K562 (cell line): Measurements from ENCODE around the gene AAGAB. TPM values are rescaled to one million over a fixed set of nuclear protein-coding genes. Genes with fewer than 3 reads are reported as not detected.

Source experiments
- ATAC-seq: fragments of 200-7000 bp; cut with Tn5 transposase; 3 replicates; pipeline ENCODE4 v1.9.1; 2020; ENCODE audit warnings: moderate library complexity
- BruUV-seq: library from RNA; stranded (reverse); fragments of 400-500 nt; replicated peaks from 2 replicates; lab custom pipeline; 2021; lab: Mats Ljungman, UMichigan
- CTCF ChIA-PET: fragments of 300-600 bp; formaldehyde crosslinking; extraction: SDS; loops from one replicate; lab custom pipeline; 2021; ENCODE audit warnings: low intra/inter-chr PET ratio; lab: Yijun Ruan, JAX
- POLR2A ChIA-PET: fragments of 300-600, 350-650 bp; sonication (Branson Sonifier 250); formaldehyde crosslinking; extraction: SDS; loops from one replicate; lab custom pipeline; 2021; ENCODE audit warnings: antibody characterized with exemption, inconsistent platforms; lab: Yijun Ruan, JAX
- DNase-seq, 4 experiments: peaks; one replicate each; pipeline versions ENCODE4 v3.0.0 to v3.0.0-alpha.2; 2011 to 2018; ENCODE audit warnings: low spot score in 3 of 4, mixed read lengths in 3 of 4; ENCODE audit errors: extremely low read depth in 1 of 4
- FAIRE-seq: peaks from 2 replicates; lab custom pipeline; 2011; peaks lifted over from hg19 to GRCh38; lab: Jason Lieb, UNC
- H2AFZ ChIP-seq: 2 replicates; pipeline ENCODE4 v1.6.0; 2011; ENCODE audit warnings: low read depth, low read length, control low read depth, inconsistent platforms
- H3K27ac ChIP-seq: fragments of 200-600 bp; 3 replicates; pipeline ENCODE4 v1.8.0; 2011; ENCODE audit warnings: low read depth, mild to moderate bottlenecking, control low read depth, inconsistent platforms, low read length, moderate library complexity, mixed read lengths; ENCODE audit errors: extremely low read depth
- H3K27me3 ChIP-seq, 2 experiments: fragments of 300-600 bp in 1 of 2; 2 replicates in 1 of 2; 3 replicates in 1 of 2; pipeline versions ENCODE4 v1.6.0 to v1.8.0; 2011; ENCODE audit warnings: inconsistent platforms in 2 of 2, low read length in 2 of 2, mild to moderate bottlenecking in 1 of 2, mixed read lengths in 1 of 2, moderate library complexity in 1 of 2; ENCODE audit not compliant: control insufficient read depth in 2 of 2, insufficient read depth in 2 of 2
- H3K36me3 ChIP-seq: fragments of 300-600 bp; 3 replicates; pipeline ENCODE4 v1.8.0; 2011; ENCODE audit warnings: mild to moderate bottlenecking, low read length, inconsistent platforms; ENCODE audit not compliant: control insufficient read depth, insufficient read depth
- H3K4me1 ChIP-seq, 2 experiments: fragments of 200-600 bp in 1 of 2; replicated peaks in 1 of 2; 2 replicates in 1 of 2; 3 replicates in 1 of 2; pipeline versions ENCODE4 v1.5.1 to v1.8.0; 2011; ENCODE audit warnings: inconsistent platforms in 2 of 2, low read length in 2 of 2, mild to moderate bottlenecking in 1 of 2, mixed read lengths in 1 of 2, moderate library complexity in 1 of 2; ENCODE audit not compliant: control insufficient read depth in 2 of 2, insufficient read depth in 2 of 2
- H3K4me2 ChIP-seq: 2 replicates; pipeline ENCODE4 v1.6.1; 2011; ENCODE audit warnings: low read length, control low read depth, inconsistent platforms, mixed read lengths; ENCODE audit not compliant: insufficient read depth
- H3K4me3 ChIP-seq: fragments of 200-600 bp; sonication (generic), shearing (Covaris generic); 2 replicates; pipeline ENCODE4 v1.5.1; 2016; ENCODE audit warnings: control low read depth, inconsistent platforms
- H3K79me2 ChIP-seq: fragments of 200-600 bp; 3 replicates; pipeline ENCODE4 v1.8.0; 2011; ENCODE audit warnings: low read length, inconsistent platforms; ENCODE audit not compliant: control insufficient read depth, insufficient read depth
- H3K9ac ChIP-seq, 2 experiments: 2 replicates each; pipeline versions ENCODE4 v1.6.0 to v1.6.1; 2011; ENCODE audit warnings: low read depth in 2 of 2, low read length in 2 of 2, control low read depth in 1 of 2, inconsistent platforms in 1 of 2, mild to moderate bottlenecking in 1 of 2, mixed read lengths in 1 of 2; ENCODE audit not compliant: insufficient read depth in 1 of 2
- H3K9me1 ChIP-seq: one replicate; pipeline ENCODE4 v1.6.0; 2011; ENCODE audit warnings: inconsistent platforms, mild to moderate bottlenecking, low read length, moderate library complexity; ENCODE audit not compliant: control insufficient read depth, insufficient read depth
- H3K9me3 ChIP-seq: replicated peaks from 2 replicates; pipeline ENCODE4 v1.5.1; 2011; ENCODE audit warnings: low read depth, low read length, inconsistent platforms; ENCODE audit not compliant: control insufficient read depth, insufficient read depth
- H4K20me1 ChIP-seq: replicated peaks from 2 replicates; pipeline ENCODE4 v1.6.1; 2011; ENCODE audit warnings: low read length, inconsistent platforms, mixed read lengths; ENCODE audit not compliant: control insufficient read depth, insufficient read depth
- BRD4 ChIP-seq: fragments of 200-600 bp; sonication (generic); IDR thresholded peaks from 2 replicates; pipeline ENCODE4 v1.6.1; 2017; ENCODE audit warnings: inconsistent platforms
- GTF2A2 ChIP-seq: IDR thresholded peaks from 2 replicates; pipeline ENCODE4 v1.6.1; 2016; ENCODE audit warnings: mild to moderate bottlenecking, missing genetic modification characterization, missing compliant biosample characterization
- HDAC1 ChIP-seq, 2 experiments: fragments of 450-650 bp; IDR thresholded peaks; 2 replicates each; pipeline ENCODE4 v1.6.1; 2016 to 2017; ENCODE audit warnings: inconsistent platforms in 1 of 2, mild to moderate bottlenecking in 1 of 2, moderate library complexity in 1 of 2
- HDAC6 ChIP-seq: IDR thresholded peaks from 2 replicates; pipeline ENCODE4 v1.6.1; 2012; ENCODE audit warnings: low read depth, mild to moderate bottlenecking, control low read depth, inconsistent platforms, low read length, moderate library complexity
- MCM7 ChIP-seq, 2 experiments: fragments of 450-650 bp; IDR thresholded peaks; 2 replicates each; pipeline ENCODE4 v1.6.1; 2016 to 2018
- MYNN ChIP-seq, 2 experiments: sonication (generic); formaldehyde crosslinking in 1 of 2; IDR thresholded peaks; 2 replicates each; pipeline versions ENCODE4 v1.5.0 to v1.6.1; 2016 to 2020; ENCODE audit warnings: antibody characterized with exemption in 1 of 2, missing genetic modification reagents in 1 of 2
- NONO ChIP-seq, 2 experiments: fragments of 200-400 bp in 1 of 2; fragments of 450-650 bp in 1 of 2; formaldehyde crosslinking in 1 of 2; IDR thresholded peaks; 2 replicates each; pipeline ENCODE4 v1.6.1; 2017; ENCODE audit warnings: low read depth in 2 of 2, mild to moderate bottlenecking in 2 of 2, moderate library complexity in 2 of 2, low read length in 1 of 2
- TEAD4 ChIP-seq, 2 experiments: sonication (generic) in 1 of 2; formaldehyde crosslinking in 1 of 2; IDR thresholded peaks; 2 replicates each; pipeline versions ENCODE4 v1.6.1 to v1.8.0; 2012 to 2022; ENCODE audit warnings: borderline replicate concordance in 1 of 2, inconsistent platforms in 1 of 2, low read length in 1 of 2, mild to moderate bottlenecking in 1 of 2, missing genetic modification reagents in 1 of 2
- U2AF2 ChIP-seq: fragments of 200-400 bp; formaldehyde crosslinking; optimal IDR thresholded peaks from 2 replicates; pipeline ENCODE3; 2017; ENCODE audit warnings: low read depth, mild to moderate bottlenecking, low read length
- XRCC4 ChIP-seq: IDR thresholded peaks from one replicate; pipeline ENCODE4 v1.6.1; 2011; ENCODE audit not compliant: insufficient read depth, insufficient read length; ENCODE audit errors: extremely low read depth
- ZNF184 ChIP-seq: sonication (generic); formaldehyde crosslinking; IDR thresholded peaks from 2 replicates; pipeline ENCODE4 v1.5.0; 2020; ENCODE audit warnings: missing genetic modification reagents
- ZNF316 ChIP-seq: fragments of 450-650 bp; IDR thresholded peaks from 2 replicates; pipeline ENCODE4 v1.6.1; 2016
- ZNF431 ChIP-seq: sonication (generic); formaldehyde crosslinking; IDR thresholded peaks from 2 replicates; pipeline ENCODE4 v1.8.0; 2022; ENCODE audit warnings: mild to moderate bottlenecking, missing genetic modification reagents
- WGBS: fragments of 100-300 bp; shearing (Covaris generic); methylation state at CpG from one replicate; pipeline ENCODE4 v1.1.6; 2016; ENCODE audit warnings: low coverage, mixed read lengths; ENCODE audit not compliant: insufficient coverage; ENCODE audit errors: missing lambda C conversion rate; 5-methylcytosine and 5-hydroxymethylcytosine counted together
- in situ Hi-C: fragments of 300-500 bp; cut with MboI; formaldehyde crosslinking; loops from 4 replicates; pipeline ENCODE4 v1.15.0; 2018; ENCODE audit warnings: inconsistent platforms, mixed read lengths
- intact Hi-C: fragments of 100-400 bp; cut with micrococcal nuclease; formaldehyde crosslinking; loops from 2 replicates; pipeline ENCODE4 v1.14.2; 2022
- polyA plus RNA-seq, 8 experiments: library from polyadenylated mRNA; depleted of rRNA in 4 of 8; stranded (reverse) in 5 of 8; unstranded in 3 of 8; fragments of >200 nt; fragmentation: Nextera tagmentation in 2 of 8; fragmentation: Illumina TruSeq in 1 of 8; extraction: Ambion mirVana in 2 of 8; extraction: Trizol in 1 of 8; gene quantifications; 2 replicates each; pipeline versions ENCODE4 v1.2.1 to v1.2.3, GENCODE V29; 2011 to 2014; ENCODE audit warnings: inconsistent platforms in 1 of 8, missing spikeins in 1 of 8
- total RNA-seq, 7 experiments: library from RNA; depleted of rRNA in 6 of 7; stranded (reverse); fragments of >200 nt in 6 of 7; fragmentation: Illumina TruSeq in 2 of 7; extraction: Trizol in 2 of 7; gene quantifications; 2 replicates each; pipeline versions ENCODE4 v1.2.1 to v1.2.3, GENCODE V29; 2011 to 2021; ENCODE audit warnings: low replicate concordance in 1 of 7
- TF ChIP-seq, protein P1 (sequence below), 2 experiments: fragments of 200-800 bp in 1 of 2; sonication (Bioruptor generic) in 1 of 2; sonication (generic) in 1 of 2; formaldehyde crosslinking in 1 of 2; IDR thresholded peaks in 1 of 2; conservative IDR thresholded peaks in 1 of 2; 2 replicates each; pipeline versions ENCODE4 v1.5.0 to v1.6.1; 2016 to 2020; ENCODE audit warnings: missing compliant biosample characterization in 1 of 2, missing genetic modification characterization in 1 of 2, missing genetic modification reagents in 1 of 2

AAGAB gene
- total and polyA plus RNA-seq, 9 of the 15 experiments (the other 6 are each of a cell fraction or from before 2014, with no cell fraction given) = 17.8 to 109 (median 58.3) TPM

DNA sequence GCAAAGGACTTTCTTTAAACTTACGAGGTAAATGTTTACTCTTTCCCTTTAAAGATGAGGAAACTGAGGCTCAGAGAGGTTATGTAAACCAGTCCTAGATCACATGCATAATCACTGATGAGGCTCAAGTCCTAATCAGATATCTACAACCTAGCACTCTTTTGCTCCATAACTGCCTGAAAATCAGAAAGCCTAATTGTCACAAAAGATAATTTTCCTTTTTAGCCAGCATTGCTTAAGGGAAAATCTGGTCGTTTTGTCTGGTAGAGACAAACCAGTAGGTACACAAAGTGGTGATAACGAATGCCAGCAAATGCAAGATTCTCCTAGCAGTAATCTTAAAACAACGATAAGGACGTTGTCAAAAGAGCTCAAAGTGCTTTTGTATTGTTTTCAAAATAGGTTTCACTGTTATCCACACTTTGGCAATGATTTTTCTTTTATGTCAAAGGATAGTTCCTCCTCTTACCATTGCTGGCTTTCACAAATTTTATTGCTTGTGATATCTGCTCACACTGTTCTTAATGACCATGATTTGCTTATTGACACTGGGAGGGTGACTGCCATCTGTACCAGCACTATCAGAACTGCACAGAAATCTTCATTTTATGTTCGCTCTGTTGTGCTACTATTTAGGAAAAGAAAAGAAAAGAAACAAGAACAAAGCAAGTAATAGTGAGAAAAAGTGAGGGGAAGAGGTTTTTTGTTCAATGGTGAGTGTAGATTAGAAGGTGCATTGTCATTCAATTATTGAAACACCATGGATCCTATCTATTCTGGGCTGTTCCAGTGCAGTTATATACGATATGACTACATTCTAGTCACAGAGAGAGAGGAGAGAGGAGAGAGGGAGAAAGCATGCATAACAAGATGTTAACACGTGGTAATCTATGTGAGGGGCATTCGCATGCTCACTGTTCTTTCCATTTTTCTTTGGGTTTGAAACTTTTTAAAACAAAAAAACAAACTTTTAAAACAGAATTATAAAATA, 13.8 kb upstream of the AAGAB start (continued):
- peak; percentile 33; the same call in 1 of the 2 replicates for TF ChIP-seq ZNF316
- no peak for TF ChIP-seq MYNN (IDR thresholded peaks at IDR 0.05)
- no peak for TF ChIP-seq MYNN (CRISPR knock-in tag; IDR thresholded peaks at IDR 0.05)
- no peak for TF ChIP-seq HDAC1 (IDR thresholded peaks at IDR 0.05)
- TF ChIP-seq TEAD4 (IDR thresholded peaks at IDR 0.05; ENCODE audit: low read length) = 0 out of 2 replicates have a peak, but pooled peaks have one; percentile 11
- TF ChIP-seq TEAD4 (CRISPR knock-in tag; IDR thresholded peaks at IDR 0.05; ENCODE audit: borderline replicate concordance) = no peak
- TF ChIP-seq BRD4 = no peak
- no peak for TF ChIP-seq ZNF184 (CRISPR knock-in tag)
- no peak for TF ChIP-seq ZNF431 (CRISPR knock-in tag)

DNA sequence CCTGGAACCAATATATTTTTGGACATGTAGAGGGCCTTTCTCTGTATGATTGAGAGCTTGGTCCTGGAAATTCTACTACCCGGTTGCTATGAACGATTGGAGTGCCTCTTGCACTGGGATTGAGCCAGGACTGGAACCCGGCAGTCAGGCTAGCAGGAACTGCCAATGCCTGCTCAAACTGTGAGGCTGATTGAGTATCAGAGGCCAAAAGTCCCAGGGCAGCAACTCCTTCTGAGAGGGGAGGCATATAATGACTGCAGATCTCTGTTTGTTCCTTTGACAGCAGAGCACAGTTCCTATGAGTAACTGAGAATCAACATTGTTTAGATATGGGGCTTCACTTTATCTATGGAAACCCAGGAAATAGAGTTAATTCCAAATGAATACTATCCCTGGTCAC, 13.0 kb upstream of the AAGAB start:
- Histone ChIP-seq H4K20me1 (no peaks in the 10 kb centered on the region), H2AFZ (no peak overlapping the region), H3K4me1 (peaks cover 0 to 9% of the 10 kb centered on the region in 2 experiments; a peak in 2 of 5 replicates), H3K4me2 (no peak overlapping the region), H3K36me3 (no peaks in the 10 kb centered on the region), H3K9me3 (no peaks in the 10 kb centered on the region), H3K27ac (no peak overlapping the region), H3K27me3 (no peaks in the 10 kb centered on the region), H3K4me3 (no peak overlapping the region), H3K9me1 (no peaks in the 10 kb centered on the region), H3K79me2 (no peaks in the 10 kb centered on the region), H3K9ac (no peak overlapping the region)
- FAIRE-seq (no peak), DNase-seq (no peak), ATAC-seq (no peak)
- in situ Hi-C loops (no loop called here), intact Hi-C loops (no loop called here)
- WGBS = 60% methylated on average over 3 of the region's 3 CpGs
- POLR2A ChIA-PET = no interaction called here
- CTCF ChIA-PET = no interaction called here
- BruUV-seq = no TSS peak
- TF ChIP-seq NONO (IDR thresholded peaks at IDR 0.05; ENCODE audit: low read depth in 2 of 2, low read length in 1 of 2) (no peak), GTF2A2 (tag) (no peak), MCM7 (IDR thresholded peaks at IDR 0.05) (no peak), U2AF2 (no peak), HDAC6 (no peak), XRCC4 (no peak)
- TF ChIP-seq, protein P1, sequence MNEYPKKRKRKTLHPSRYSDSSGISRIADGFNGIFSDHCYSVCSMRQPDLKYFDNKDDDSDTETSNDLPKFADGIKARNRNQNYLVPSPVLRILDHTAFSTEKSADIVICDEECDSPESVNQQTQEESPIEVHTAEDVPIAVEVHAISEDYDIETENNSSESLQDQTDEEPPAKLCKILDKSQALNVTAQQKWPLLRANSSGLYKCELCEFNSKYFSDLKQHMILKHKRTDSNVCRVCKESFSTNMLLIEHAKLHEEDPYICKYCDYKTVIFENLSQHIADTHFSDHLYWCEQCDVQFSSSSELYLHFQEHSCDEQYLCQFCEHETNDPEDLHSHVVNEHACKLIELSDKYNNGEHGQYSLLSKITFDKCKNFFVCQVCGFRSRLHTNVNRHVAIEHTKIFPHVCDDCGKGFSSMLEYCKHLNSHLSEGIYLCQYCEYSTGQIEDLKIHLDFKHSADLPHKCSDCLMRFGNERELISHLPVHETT (CRISPR knock-in tag; conservative IDR thresholded peaks at IDR 0.05 in 1 of 2, IDR thresholded peaks at IDR 0.05 in 1 of 2) = no peak
